Esophagus muscularis mucosa (tissue), 3 donors: ENCODE data around the gene KANSL3.

Experiments used
- EP300 ChIP-seq: sonication (generic); formaldehyde crosslinking; IDR thresholded peaks from one replicate; pipeline ENCODE4 v1.6.1; 2017; ENCODE audit warnings: antibody characterized with exemption
- TF ChIP-seq, protein P1 (sequence below), 3 experiments: fragments of 200-600 bp in 2 of 3; fragments of 450-650 bp in 1 of 3; sonication (generic) in 2 of 3; IDR thresholded peaks; one replicate each; pipeline ENCODE4 v1.5.1; 2017 to 2019; ENCODE audit warnings: antibody characterized with exemption in 3 of 3, mild to moderate bottlenecking in 2 of 3, moderate library complexity in 1 of 3

GRCh38 chr2:96616128-96616527 is 22.0 kb downstream of the KANSL3 start:
- TF ChIP-seq, protein P1, sequence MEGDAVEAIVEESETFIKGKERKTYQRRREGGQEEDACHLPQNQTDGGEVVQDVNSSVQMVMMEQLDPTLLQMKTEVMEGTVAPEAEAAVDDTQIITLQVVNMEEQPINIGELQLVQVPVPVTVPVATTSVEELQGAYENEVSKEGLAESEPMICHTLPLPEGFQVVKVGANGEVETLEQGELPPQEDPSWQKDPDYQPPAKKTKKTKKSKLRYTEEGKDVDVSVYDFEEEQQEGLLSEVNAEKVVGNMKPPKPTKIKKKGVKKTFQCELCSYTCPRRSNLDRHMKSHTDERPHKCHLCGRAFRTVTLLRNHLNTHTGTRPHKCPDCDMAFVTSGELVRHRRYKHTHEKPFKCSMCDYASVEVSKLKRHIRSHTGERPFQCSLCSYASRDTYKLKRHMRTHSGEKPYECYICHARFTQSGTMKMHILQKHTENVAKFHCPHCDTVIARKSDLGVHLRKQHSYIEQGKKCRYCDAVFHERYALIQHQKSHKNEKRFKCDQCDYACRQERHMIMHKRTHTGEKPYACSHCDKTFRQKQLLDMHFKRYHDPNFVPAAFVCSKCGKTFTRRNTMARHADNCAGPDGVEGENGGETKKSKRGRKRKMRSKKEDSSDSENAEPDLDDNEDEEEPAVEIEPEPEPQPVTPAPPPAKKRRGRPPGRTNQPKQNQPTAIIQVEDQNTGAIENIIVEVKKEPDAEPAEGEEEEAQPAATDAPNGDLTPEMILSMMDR (IDR thresholded peaks at IDR 0.05) = no peak
- no peak for TF ChIP-seq EP300
